HG03439 (cell line): ENCODE measurements around the gene CTAG1A.
"Not testable (repeated sequence)": the region's sequence is repeated elsewhere in the genome, so short reads cannot be mapped to it uniquely, and the experiment has no call there.

Experiments
- ATAC-seq: cut with Tn5 transposase; IDR thresholded peaks from one replicate; pipeline ENCODE4 v1.9.1; 2021; ENCODE audit warnings: mild to moderate bottlenecking, moderate library complexity; ENCODE audit not compliant: unreplicated experiment

Gene CTAG1A

DNA sequence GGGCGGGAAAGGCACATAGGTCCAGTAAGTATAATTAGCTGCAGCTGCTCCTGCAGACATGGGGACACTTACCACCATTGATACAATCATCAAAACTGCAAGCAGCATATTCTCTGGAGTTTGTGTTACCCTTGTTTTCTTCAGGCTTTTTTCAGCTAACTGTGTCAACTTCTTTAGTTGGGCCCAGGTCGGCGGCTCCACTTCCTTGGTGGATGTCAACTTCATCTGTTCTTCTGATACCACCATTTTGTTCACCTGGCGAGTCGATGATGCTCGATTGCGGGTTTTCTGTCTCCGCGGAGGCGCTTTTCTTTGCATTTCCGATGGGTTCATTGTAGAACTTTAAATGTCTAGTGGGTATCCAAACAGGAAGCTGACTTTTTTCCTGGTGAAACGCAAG, 26.2 kb downstream of the CTAG1A start:
- ATAC-seq = not testable (repeated sequence)

GRCh38 chrX:154613586-154613985, 28.7 kb downstream of the CTAG1A start:
- ATAC-seq = not testable (repeated sequence)

GRCh38 chrX:154619182-154619581, 34.2 kb downstream of the CTAG1A start, which contains the start of gene CTAG1B:
Gene CTAG1B (minus strand): TSS chrX:154619282. CDS start chrX:154619218, 64 bp downstream.
- not testable (repeated sequence) for ATAC-seq

- ATAC-seq = not testable (repeated sequence)
Measured at GRCh38 chrX:154620767-154621414, 36.0 kb downstream of the CTAG1A start.

- not testable (repeated sequence) for ATAC-seq
Measured at GRCh38 chrX:154628960-154629359, 44.0 kb downstream of the CTAG1A start.

- ATAC-seq = not testable (repeated sequence)
Measured at GRCh38 chrX:154630949-154631348, 46.0 kb downstream of the CTAG1A start.

DNA sequence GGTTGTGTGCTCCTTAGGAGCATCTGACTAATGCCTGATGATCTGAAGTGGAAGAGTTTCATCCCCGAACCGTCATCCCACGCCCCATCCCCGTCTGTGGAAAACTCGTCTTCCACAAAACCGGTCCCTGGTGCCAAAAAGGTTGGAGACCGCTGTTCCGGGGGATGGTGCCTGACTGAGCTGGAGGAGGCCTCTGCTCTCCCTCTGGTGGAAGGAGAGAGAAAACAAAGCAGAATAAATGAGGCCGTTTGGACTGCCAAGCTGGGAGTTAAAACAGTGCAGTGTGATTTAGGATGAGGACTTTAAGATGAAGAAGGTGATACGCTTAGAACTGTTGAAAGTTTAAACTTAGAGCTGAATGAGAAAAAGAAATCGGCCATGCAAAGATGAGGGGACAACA, 48.7 kb downstream of the CTAG1A start:
- ATAC-seq = not testable (repeated sequence)
